ENCODE data around the gene ST8SIA5. TPM values are rescaled to one million over a fixed set of nuclear protein-coding genes. Genes with fewer than 3 reads are reported as not detected.

The ST8SIA5 gene
- total and polyA plus RNA-seq, 4 donors: 3.3 to 26.6 (median 16.1) TPM

- no peaks in the 10 kb centered on the region for H3K36me3 ChIP-seq (ENCODE audit: control insufficient read depth, insufficient read depth, low read length)
- no peak overlapping the region for H3K27ac ChIP-seq (ENCODE audit: low read depth, low read length)
- H3K4me1 ChIP-seq (ENCODE audit: control insufficient read depth, insufficient read depth, low read length): no peaks in the 10 kb centered on the region
- H3K4me3 ChIP-seq (ENCODE audit: low read depth, low read length): no peak overlapping the region
- no peak for DNase-seq (ENCODE audit: low read depth in 4 of 6, low spot score in 6 of 6)
- H3K27me3 ChIP-seq (ENCODE audit: control insufficient read depth, insufficient read depth, low read length): no peaks in the 10 kb centered on the region
- 100% methylated on average over 1 of the region's 2 CpGs for WGBS (ENCODE audit: insufficient coverage)
- H3K9me3 ChIP-seq (ENCODE audit: control insufficient read depth, insufficient read depth, low read length): peaks cover 2% of the 10 kb centered on the region
Measured at GRCh38 chr18:46732201-46732600, 24.7 kb downstream of the ST8SIA5 start.

DNA sequence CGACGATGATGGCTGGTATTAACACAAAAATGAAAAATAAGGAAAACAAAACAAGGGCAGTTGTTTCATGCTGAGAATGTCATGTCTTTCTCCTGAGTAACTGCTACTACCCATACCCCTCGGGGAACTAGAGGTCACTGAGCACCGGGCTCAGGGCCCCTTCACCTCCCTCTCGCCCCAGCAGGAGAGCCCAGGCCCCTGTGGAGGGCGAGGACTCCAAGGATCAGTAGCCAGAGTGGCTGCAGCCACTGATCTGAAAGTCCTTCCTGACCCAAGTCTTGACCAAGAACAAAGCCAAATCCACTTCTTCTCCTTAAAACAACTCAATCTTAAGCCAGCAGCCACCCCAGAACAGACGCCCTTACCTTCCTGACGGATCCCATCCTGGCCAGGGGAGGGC, 25.5 kb downstream of the ST8SIA5 start:
- H3K4me1 ChIP-seq (ENCODE audit: control insufficient read depth, insufficient read depth, low read length): no peaks in the 10 kb centered on the region
- H3K36me3 ChIP-seq (ENCODE audit: control insufficient read depth, insufficient read depth, low read length): no peaks in the 10 kb centered on the region
- H3K4me3 ChIP-seq (ENCODE audit: low read depth, low read length): no peak overlapping the region
- whole genome bisulfite sequencing (ENCODE audit: insufficient coverage): 86% methylated on average over 7 of the region's 8 CpGs
- no peaks in the 10 kb centered on the region for H3K27me3 ChIP-seq (ENCODE audit: control insufficient read depth, insufficient read depth, low read length)
- no peak for DNase-seq (ENCODE audit: low read depth in 4 of 6, low spot score in 6 of 6)
- peaks cover 2% of the 10 kb centered on the region for H3K9me3 ChIP-seq (ENCODE audit: control insufficient read depth, insufficient read depth, low read length)
- no peak overlapping the region for H3K27ac ChIP-seq (ENCODE audit: low read depth, low read length)

DNA sequence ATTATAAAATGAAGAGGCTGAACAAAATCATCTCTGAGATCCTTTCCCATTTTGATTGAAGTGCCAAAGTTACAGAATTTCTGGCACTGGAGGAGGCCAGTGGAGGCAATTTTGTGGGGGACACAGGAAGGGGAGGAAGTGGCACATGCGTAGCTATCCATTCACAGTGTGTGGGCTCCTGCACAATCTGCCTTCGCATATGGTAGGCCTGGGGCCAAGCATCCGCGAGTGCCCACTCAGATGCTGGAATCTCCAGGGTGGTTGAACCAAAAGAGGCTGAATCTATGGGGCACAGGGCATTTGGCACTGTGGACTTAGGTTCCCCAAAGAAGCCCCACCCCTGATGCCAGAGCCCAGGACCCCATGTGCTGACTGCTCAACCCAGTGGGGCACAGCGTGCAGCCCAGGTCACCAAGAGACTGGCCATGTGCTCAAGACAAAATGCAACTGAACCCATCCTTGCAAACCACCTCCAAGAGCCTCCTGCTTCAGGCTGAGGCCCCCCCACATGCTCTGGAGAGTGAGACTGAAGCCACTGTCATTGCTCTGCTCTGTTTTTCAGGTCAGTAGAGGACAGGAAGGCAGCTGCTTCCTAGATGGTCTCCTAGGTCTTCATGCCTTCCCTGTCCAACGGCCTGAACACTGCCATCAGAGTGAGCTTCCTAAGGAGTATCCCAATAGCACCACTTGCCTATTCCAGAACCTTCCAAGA, 28.5 kb downstream of the ST8SIA5 start:
- 93% methylated on average over 6 of the region's 6 CpGs for WGBS (ENCODE audit: insufficient coverage)
- Histone ChIP-seq H3K27me3 (ENCODE audit: control insufficient read depth, insufficient read depth, low read length) (no peaks in the 10 kb centered on the region), H3K9me3 (ENCODE audit: control insufficient read depth, insufficient read depth, low read length) (peaks cover 2% of the 10 kb centered on the region), H3K36me3 (ENCODE audit: control insufficient read depth, insufficient read depth, low read length) (no peaks in the 10 kb centered on the region), H3K4me1 (ENCODE audit: control insufficient read depth, insufficient read depth, low read length) (no peaks in the 10 kb centered on the region), H3K27ac (ENCODE audit: low read depth, low read length) (no peak overlapping the region), H3K4me3 (ENCODE audit: low read depth, low read length) (no peak overlapping the region)
- DNase-seq (ENCODE audit: low read depth in 4 of 6, low spot score in 6 of 6): no peak

GRCh38 chr18:46727177-46727576, 29.7 kb downstream of the ST8SIA5 start:
- Histone ChIP-seq H3K27ac (ENCODE audit: low read depth, low read length) (no peak overlapping the region), H3K4me3 (ENCODE audit: low read depth, low read length) (no peak overlapping the region), H3K4me1 (ENCODE audit: control insufficient read depth, insufficient read depth, low read length) (no peaks in the 10 kb centered on the region), H3K9me3 (ENCODE audit: control insufficient read depth, insufficient read depth, low read length) (peaks cover 2% of the 10 kb centered on the region), H3K27me3 (ENCODE audit: control insufficient read depth, insufficient read depth, low read length) (no peaks in the 10 kb centered on the region), H3K36me3 (ENCODE audit: control insufficient read depth, insufficient read depth, low read length) (no peaks in the 10 kb centered on the region)
- no peak for DNase-seq (ENCODE audit: low read depth in 4 of 6, low spot score in 6 of 6)
- no CpG with 5 or more reads among the region's 1 CpG for WGBS (ENCODE audit: insufficient coverage)

DNA sequence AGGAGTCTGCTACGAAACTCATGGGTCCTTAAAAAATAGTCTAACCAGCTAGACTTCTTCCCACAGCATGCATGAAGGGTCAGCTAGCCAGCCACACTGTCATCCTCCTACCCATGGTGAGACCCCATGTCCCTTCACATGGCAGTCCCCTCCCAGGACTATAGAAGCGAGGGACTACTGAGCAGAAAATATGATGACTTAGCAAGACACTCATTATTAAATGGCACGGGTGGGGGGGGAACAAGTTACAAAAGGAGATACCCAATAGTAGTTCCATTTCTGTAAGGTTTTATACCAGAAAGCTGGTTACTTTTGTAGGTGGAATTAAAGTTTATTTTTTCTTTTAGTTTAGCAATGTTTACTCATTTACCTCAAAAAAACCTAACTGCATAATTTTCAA, 31.5 kb downstream of the ST8SIA5 start:
- Histone ChIP-seq H3K27ac (ENCODE audit: low read depth, low read length) (no peak overlapping the region), H3K36me3 (ENCODE audit: control insufficient read depth, insufficient read depth, low read length) (no peaks in the 10 kb centered on the region), H3K27me3 (ENCODE audit: control insufficient read depth, insufficient read depth, low read length) (no peaks in the 10 kb centered on the region), H3K9me3 (ENCODE audit: control insufficient read depth, insufficient read depth, low read length) (no peaks in the 10 kb centered on the region), H3K4me1 (ENCODE audit: control insufficient read depth, insufficient read depth, low read length) (peaks cover 5% of the 10 kb centered on the region), H3K4me3 (ENCODE audit: low read depth, low read length) (no peak overlapping the region)
- DNase-seq (ENCODE audit: low read depth in 4 of 6, low spot score in 6 of 6): no peak
- 92% methylated on average over 1 of the region's 3 CpGs for WGBS (ENCODE audit: insufficient coverage)

GRCh38 chr18:46723856-46724415, 32.9 kb downstream of the ST8SIA5 start:
- Histone ChIP-seq H3K4me1 (ENCODE audit: control insufficient read depth, insufficient read depth, low read length) (peaks cover 16% of the 10 kb centered on the region), H3K27me3 (ENCODE audit: control insufficient read depth, insufficient read depth, low read length) (no peaks in the 10 kb centered on the region), H3K9me3 (ENCODE audit: control insufficient read depth, insufficient read depth, low read length) (no peaks in the 10 kb centered on the region), H3K36me3 (ENCODE audit: control insufficient read depth, insufficient read depth, low read length) (no peaks in the 10 kb centered on the region), H3K4me3 (ENCODE audit: low read depth, low read length) (no peak overlapping the region), H3K27ac (ENCODE audit: low read depth, low read length) (no peak overlapping the region)
- DNase-seq (ENCODE audit: low read depth in 4 of 6, low spot score in 6 of 6): no peak
- WGBS (ENCODE audit: insufficient coverage): 60% methylated on average over 1 of the region's 4 CpGs

DNA sequence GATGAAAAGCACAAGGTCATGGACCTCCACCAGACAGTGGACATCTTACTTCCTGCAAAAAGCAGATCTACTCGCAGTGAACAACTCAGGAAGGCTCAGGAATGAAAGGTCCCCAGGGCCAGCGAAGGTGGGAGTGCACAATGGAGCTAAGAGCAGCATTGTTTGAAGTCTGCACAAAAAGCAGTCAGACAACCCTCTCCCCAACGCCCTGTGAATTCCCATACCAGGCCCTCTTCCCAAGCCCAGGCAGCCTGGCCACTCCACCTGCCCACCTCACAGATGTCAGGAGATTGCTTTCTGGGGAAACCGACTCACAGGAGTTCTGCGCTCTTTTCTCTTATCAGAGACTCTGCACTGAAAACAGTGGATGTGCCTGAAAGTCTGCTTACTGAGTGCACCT, 34.8 kb downstream of the ST8SIA5 start:
- no peak overlapping the region for H3K27ac ChIP-seq (ENCODE audit: low read depth, low read length)
- WGBS (ENCODE audit: insufficient coverage): 90% methylated on average over 5 of the region's 5 CpGs
- no peak overlapping the region for H3K4me3 ChIP-seq (ENCODE audit: low read depth, low read length)
- DNase-seq (ENCODE audit: low read depth in 4 of 6, low spot score in 6 of 6): no peak
- H3K27me3 ChIP-seq (ENCODE audit: control insufficient read depth, insufficient read depth, low read length): no peaks in the 10 kb centered on the region
- H3K36me3 ChIP-seq (ENCODE audit: control insufficient read depth, insufficient read depth, low read length): no peaks in the 10 kb centered on the region
- peaks cover 26% of the 10 kb centered on the region for H3K4me1 ChIP-seq (ENCODE audit: control insufficient read depth, insufficient read depth, low read length)
- no peaks in the 10 kb centered on the region for H3K9me3 ChIP-seq (ENCODE audit: control insufficient read depth, insufficient read depth, low read length)

DNA sequence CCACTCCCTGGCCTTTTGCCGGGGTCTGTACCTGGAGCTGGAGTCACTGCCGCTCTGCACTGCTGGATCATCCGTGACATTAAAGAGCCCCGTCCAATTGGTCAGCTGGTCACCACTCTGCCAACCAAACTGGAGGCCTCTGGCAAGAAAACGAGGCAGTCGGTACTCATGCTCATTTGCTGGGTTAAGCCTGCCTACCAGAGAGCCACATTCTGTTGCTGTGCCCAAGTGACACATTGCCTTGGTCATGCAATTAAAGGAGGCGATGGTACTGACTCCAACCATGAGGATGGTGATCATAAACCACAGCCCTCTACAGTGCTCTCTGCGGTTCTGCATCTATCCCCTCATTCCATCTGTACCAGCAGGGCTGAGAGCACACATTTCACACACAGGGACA, 35.5 kb downstream of the ST8SIA5 start:
- no peak for DNase-seq (ENCODE audit: low read depth in 4 of 6, low spot score in 6 of 6)
- Histone ChIP-seq H3K4me1 (ENCODE audit: control insufficient read depth, insufficient read depth, low read length) (peaks cover 33% of the 10 kb centered on the region), H3K27me3 (ENCODE audit: control insufficient read depth, insufficient read depth, low read length) (no peaks in the 10 kb centered on the region), H3K9me3 (ENCODE audit: control insufficient read depth, insufficient read depth, low read length) (no peaks in the 10 kb centered on the region), H3K27ac (ENCODE audit: low read depth, low read length) (no peak overlapping the region), H3K4me3 (ENCODE audit: low read depth, low read length) (no peak overlapping the region), H3K36me3 (ENCODE audit: control insufficient read depth, insufficient read depth, low read length) (no peaks in the 10 kb centered on the region)
- WGBS (ENCODE audit: insufficient coverage): 88% methylated on average over 8 of the region's 8 CpGs

GRCh38 chr18:46720521-46720920, 36.3 kb downstream of the ST8SIA5 start:
- H3K4me3 ChIP-seq (ENCODE audit: low read depth, low read length): no peak overlapping the region
- H3K27me3 ChIP-seq (ENCODE audit: control insufficient read depth, insufficient read depth, low read length): no peaks in the 10 kb centered on the region
- WGBS (ENCODE audit: insufficient coverage): 59% methylated on average over 3 of the region's 3 CpGs
- no peak overlapping the region for H3K27ac ChIP-seq (ENCODE audit: low read depth, low read length)
- no peaks in the 10 kb centered on the region for H3K9me3 ChIP-seq (ENCODE audit: control insufficient read depth, insufficient read depth, low read length)
- H3K36me3 ChIP-seq (ENCODE audit: control insufficient read depth, insufficient read depth, low read length): no peaks in the 10 kb centered on the region
- no peak for DNase-seq (ENCODE audit: low read depth in 4 of 6, low spot score in 6 of 6)
- peaks cover 36% of the 10 kb centered on the region for H3K4me1 ChIP-seq (ENCODE audit: control insufficient read depth, insufficient read depth, low read length)

DNA sequence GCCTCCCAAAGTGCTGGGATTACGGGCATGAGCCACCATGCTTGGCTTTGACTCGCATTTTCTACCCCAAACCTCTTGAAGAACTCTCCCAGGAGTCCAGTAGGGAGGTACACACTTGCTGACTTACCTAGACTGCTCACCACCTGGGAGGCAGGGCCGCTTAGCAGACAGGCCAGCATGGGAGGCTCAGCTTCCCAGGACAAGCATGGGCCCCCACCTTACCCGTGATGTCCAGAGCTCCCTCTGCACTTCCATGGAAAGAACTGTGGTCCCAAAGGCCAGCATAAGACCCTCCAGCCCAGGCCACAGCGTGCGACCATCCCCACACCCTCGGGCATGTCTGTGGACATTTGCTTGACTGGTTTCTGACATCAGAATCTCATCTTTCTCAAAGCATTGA, 36.8 kb downstream of the ST8SIA5 start:
- 76% methylated on average over 5 of the region's 7 CpGs for WGBS (ENCODE audit: insufficient coverage)

More for the DNA sequence above, 36.8 kb downstream of the ST8SIA5 start:
- no peak for DNase-seq (ENCODE audit: low read depth in 4 of 6, low spot score in 6 of 6)
- Histone ChIP-seq H3K4me1 (ENCODE audit: control insufficient read depth, insufficient read depth, low read length) (peaks cover 36% of the 10 kb centered on the region), H3K4me3 (ENCODE audit: low read depth, low read length) (no peak overlapping the region), H3K27ac (ENCODE audit: low read depth, low read length) (no peak overlapping the region), H3K36me3 (ENCODE audit: control insufficient read depth, insufficient read depth, low read length) (no peaks in the 10 kb centered on the region), H3K27me3 (ENCODE audit: control insufficient read depth, insufficient read depth, low read length) (no peaks in the 10 kb centered on the region), H3K9me3 (ENCODE audit: control insufficient read depth, insufficient read depth, low read length) (no peaks in the 10 kb centered on the region)
